Mucosa of descending colon (tissue), 3 donors: ENCODE results near the gene C2orf92. TPM values are rescaled to one million over a fixed set of nuclear protein-coding genes. Genes with fewer than 3 reads are reported as not detected.
A peak's percentile ranks its signal among the peaks of the same experiment; 100 is the strongest.

ENCODE experiments used
- ATAC-seq: fragments of 200-7000 bp; cut with Tn5 transposase; one replicate; pipeline ENCODE4 v1.9.1; 2020; ENCODE audit warnings: mild to moderate bottlenecking, moderate library complexity
- DNase-seq, 3 donors: peaks; one replicate each; pipeline ENCODE4 v3.0.0-alpha.2; 2020
- H3K36me3 ChIP-seq: fragments of 200-600 bp; one replicate; pipeline ENCODE4 v1.8.0; 2021; ENCODE audit warnings: low read depth, mild to moderate bottlenecking
- H3K4me1 ChIP-seq: fragments of 200-600 bp; one replicate; pipeline ENCODE4 v1.8.0; 2021; ENCODE audit warnings: low read depth, mild to moderate bottlenecking
- H3K4me3 ChIP-seq: fragments of 200-600 bp; one replicate; pipeline ENCODE4 v1.8.0; 2021; ENCODE audit warnings: mild to moderate bottlenecking
- H3K9me3 ChIP-seq: fragments of 200-600 bp; one replicate; pipeline ENCODE4 v1.8.0; 2021; ENCODE audit warnings: mild to moderate bottlenecking
- CTCF ChIP-seq: fragments of 200-600 bp; IDR thresholded peaks from one replicate; pipeline ENCODE4 v1.8.0; 2022; ENCODE audit warnings: antibody characterized with exemption, mild to moderate bottlenecking
- intact Hi-C, 2 donors: fragments of 100-400 bp; cut with DNase I in 1 of 2; cut with micrococcal nuclease in 1 of 2; formaldehyde crosslinking; loops; one replicate each; pipeline versions ENCODE4 v1.11.0 to v1.11.1; 2022; cut with DNase I, micrococcal nuclease
- total RNA-seq, 3 donors: library from RNA; stranded (reverse); fragmentation: NEBNext Ultra II Directional in 2 of 3; extraction: Animal tissue kit (Norgen Biotek cat#: 25700) in 2 of 3; gene quantifications; one replicate each; pipeline versions ENCODE4 v1.2.1 to v1.2.4, GENCODE V29; 2021 to 2023
- donor health status: DM: no; HTN: no; CAD: no; lungs with moderate emphysema.
- donor health status: DM: no; HTN: no; CAD: no.
- donor health status: DM: no; HTN: yes; CAD: no.

The C2orf92 gene
- total RNA-seq, 3 donors from 2014 or later, result 8.7 to 12.5 (median 11.7) TPM

- Histone ChIP-seq H3K4me1 (no peaks in the 10 kb centered on the region), H3K36me3 (no peaks in the 10 kb centered on the region), H3K9me3 (no peaks in the 10 kb centered on the region), H3K4me3 (no peak overlapping the region)
- TF ChIP-seq CTCF, result no peak
- DNase-seq (peak in 1 of 3 donors; percentile 39), ATAC-seq (no peak)
- intact Hi-C loops, result no loop called here
Measured at GRCh38 chr2:97714950-97715652, 45.6 kb downstream of the C2orf92 start.

GRCh38 chr2:97715951-97716694, 46.6 kb downstream of the C2orf92 start:
- Histone ChIP-seq H3K36me3 (no peaks in the 10 kb centered on the region), H3K4me1 (no peaks in the 10 kb centered on the region), H3K4me3 (no peak overlapping the region), H3K9me3 (no peaks in the 10 kb centered on the region)
- intact Hi-C loops, result no loop called here
- ATAC-seq, result no peak
- no peak for TF ChIP-seq CTCF
- DNase-seq, result peak in 1 of 3 donors; percentile 33

- peak in 2 of 3 donors; percentile 13 to 46 for DNase-seq
- no peak for ATAC-seq
- H3K4me3 ChIP-seq, result no peak overlapping the region
Measured at GRCh38 chr2:97716695-97717612, 47.4 kb downstream of the C2orf92 start.

GRCh38 chr2:97717613-97717995, 48.1 kb downstream of the C2orf92 start:
- Histone ChIP-seq H3K4me3 (no peak overlapping the region), H3K36me3 (no peaks in the 10 kb centered on the region), H3K9me3 (no peaks in the 10 kb centered on the region), H3K4me1 (no peaks in the 10 kb centered on the region)
- no peak for TF ChIP-seq CTCF
- peak in 1 of 3 donors; percentile 15 for DNase-seq
- no peak for ATAC-seq
- intact Hi-C loops, result no loop called here

More at GRCh38 chr2:97716695-97717612, 47.4 kb downstream of the C2orf92 start:
- Histone ChIP-seq H3K36me3 (no peaks in the 10 kb centered on the region), H3K4me1 (no peaks in the 10 kb centered on the region), H3K9me3 (no peaks in the 10 kb centered on the region)
- intact Hi-C loops, result no loop called here
- no peak for TF ChIP-seq CTCF

- ATAC-seq, result peak; percentile 80
- H3K4me3 ChIP-seq, result no peak overlapping the region
- H3K4me1 ChIP-seq, result no peaks in the 10 kb centered on the region
- intact Hi-C loops, result no loop called here
- TF ChIP-seq CTCF, result no peak
- H3K36me3 ChIP-seq, result no peaks in the 10 kb centered on the region
- H3K9me3 ChIP-seq, result no peaks in the 10 kb centered on the region
- DNase-seq, result peak; percentile 51 to 78 (median 60)
Measured at GRCh38 chr2:97718051-97718882, 48.8 kb downstream of the C2orf92 start.
